DND-41 (cell line): ENCODE data around the gene METTL27.

Source experiments
- ATAC-seq: fragments of 200-7000 bp; cut with Tn5 transposase; 3 replicates; pipeline ENCODE4 v1.9.1; 2021; ENCODE audit warnings: low read depth; ENCODE audit not compliant: insufficient read depth
- DNase-seq: peaks from one replicate; pipeline ENCODE4 v3.0.0-alpha.2; 2020
- H2AFZ ChIP-seq: 2 replicates; pipeline ENCODE4 v1.6.0; 2012; ENCODE audit warnings: low read depth, low read length
- H3K27ac ChIP-seq: 2 replicates; pipeline ENCODE4 v1.5.1; 2012; ENCODE audit warnings: low read length, inconsistent platforms
- H3K27me3 ChIP-seq: fragments of 200-600 bp; sonication (generic); 2 replicates; pipeline ENCODE4 v1.6.0; 2012; ENCODE audit warnings: low read length, mild to moderate bottlenecking, inconsistent platforms; ENCODE audit not compliant: insufficient read depth, poor library complexity
- H3K36me3 ChIP-seq: 2 replicates; pipeline ENCODE4 v1.5.1; 2012; ENCODE audit warnings: low read length, inconsistent platforms; ENCODE audit not compliant: insufficient read depth
- H3K4me1 ChIP-seq: 2 replicates; pipeline ENCODE4 v1.5.1; 2012; ENCODE audit warnings: mild to moderate bottlenecking, low read length; ENCODE audit not compliant: insufficient read depth
- H3K4me2 ChIP-seq: 2 replicates; pipeline ENCODE4 v1.6.0; 2012; ENCODE audit warnings: mild to moderate bottlenecking, moderate library complexity, low read length, inconsistent platforms; ENCODE audit not compliant: insufficient read depth
- H3K4me3 ChIP-seq, 2 experiments: fragments of 200-600 bp in 1 of 2; shearing (Covaris generic) in 1 of 2; 2 replicates each; pipeline ENCODE4 v1.5.1; 2012 to 2016; ENCODE audit warnings: inconsistent platforms in 2 of 2, low read length in 2 of 2, mild to moderate bottlenecking in 2 of 2, low read depth in 1 of 2, moderate library complexity in 1 of 2
- H3K79me2 ChIP-seq: 2 replicates; pipeline ENCODE4 v1.6.0; 2012; ENCODE audit warnings: low read length, inconsistent platforms; ENCODE audit not compliant: insufficient read depth
- H3K9ac ChIP-seq: 2 replicates; pipeline ENCODE4 v1.6.0; 2012; ENCODE audit warnings: low read depth, mild to moderate bottlenecking, inconsistent platforms, low read length, moderate library complexity
- H3K9me3 ChIP-seq: 2 replicates; pipeline ENCODE4 v1.5.1; 2012; ENCODE audit warnings: low read length, moderate library complexity, mild to moderate bottlenecking, inconsistent platforms; ENCODE audit not compliant: insufficient read depth, severe bottlenecking
- H4K20me1 ChIP-seq: 2 replicates; pipeline ENCODE4 v1.6.0; 2012; ENCODE audit warnings: low read length; ENCODE audit not compliant: insufficient read depth
- CTCF ChIP-seq: IDR thresholded peaks from 2 replicates; pipeline ENCODE4 v1.5.1; 2012; ENCODE audit warnings: borderline replicate concordance, low read length, moderate library complexity, mild to moderate bottlenecking; ENCODE audit not compliant: poor library complexity, severe bottlenecking; ENCODE audit errors: extremely low read depth
- EZH2 ChIP-seq: IDR thresholded peaks from 3 replicates; pipeline ENCODE4 v1.6.1; 2012; ENCODE audit warnings: borderline replicate concordance, low read depth, mild to moderate bottlenecking, moderate library complexity, low read length, inconsistent platforms; ENCODE audit not compliant: severe bottlenecking

METTL27 gene

GRCh38 chr7:73844848-73845460 lies 2.6 kb upstream of the METTL27 start:
- no peak overlapping the region for H3K4me2 ChIP-seq
- ATAC-seq (no peak), DNase-seq (no peak)
- H3K4me3 ChIP-seq, result no peak overlapping the region
- no peaks in the 10 kb centered on the region for H3K79me2 ChIP-seq
- H2AFZ ChIP-seq, result no peak overlapping the region
- H3K4me1 ChIP-seq, result peaks cover 19% of the 10 kb centered on the region
- H3K27ac ChIP-seq, result no peak overlapping the region
- no peak overlapping the region for H3K9ac ChIP-seq
- H3K9me3 ChIP-seq, result no peaks in the 10 kb centered on the region
- H3K36me3 ChIP-seq, result no peaks in the 10 kb centered on the region
- H3K27me3 ChIP-seq, result no peaks in the 10 kb centered on the region
- TF ChIP-seq EZH2, result no peak
- no peak for TF ChIP-seq CTCF
- H4K20me1 ChIP-seq, result no peaks in the 10 kb centered on the region

GRCh38 chr7:73844131-73844547 lies 1.8 kb upstream of the METTL27 start:
- no peak for TF ChIP-seq EZH2
- TF ChIP-seq CTCF, result no peak
- Histone ChIP-seq H3K4me1 (peaks cover 19% of the 10 kb centered on the region), H3K27me3 (no peaks in the 10 kb centered on the region), H3K4me3 (no peak overlapping the region), H3K9ac (no peak overlapping the region), H3K27ac (no peak overlapping the region), H4K20me1 (no peaks in the 10 kb centered on the region), H3K4me2 (no peak overlapping the region), H2AFZ (no peak overlapping the region), H3K36me3 (no peaks in the 10 kb centered on the region), H3K9me3 (no peaks in the 10 kb centered on the region), H3K79me2 (no peaks in the 10 kb centered on the region)
- ATAC-seq (no peak), DNase-seq (no peak)

GRCh38 chr7:73841689-73842066 lies 638 bp downstream of the METTL27 start:
- H3K27ac ChIP-seq, result peak overlapping the region; percentile 76

More at GRCh38 chr7:73841689-73842066, 638 bp downstream of the METTL27 start:
- TF ChIP-seq CTCF (no peak), EZH2 (no peak)
- H3K4me3 ChIP-seq, result peak overlapping the region; percentile 30 to 62; a peak in 3 of 4 replicates
- peak overlapping the region; percentile 96 for H3K4me2 ChIP-seq
- no peaks in the 10 kb centered on the region for H3K79me2 ChIP-seq
- H3K36me3 ChIP-seq, result no peaks in the 10 kb centered on the region
- DNase-seq (no peak), ATAC-seq (no peak)
- H4K20me1 ChIP-seq, result no peaks in the 10 kb centered on the region
- H3K9ac ChIP-seq, result peak overlapping the region; percentile 61
- H3K27me3 ChIP-seq, result no peaks in the 10 kb centered on the region
- peak overlapping the region; percentile 81 for H2AFZ ChIP-seq
- peaks cover 19% of the 10 kb centered on the region for H3K4me1 ChIP-seq
- no peaks in the 10 kb centered on the region for H3K9me3 ChIP-seq
